Measurements from ENCODE around the gene COA7. TPM values are rescaled to one million over a fixed set of nuclear protein-coding genes. Genes with fewer than 3 reads are reported as not detected.
A peak's percentile ranks its signal among the peaks of the same experiment; 100 is the strongest.

Gene COA7
- total RNA-seq, 4 donors from 2014 or later, result 5.7 to 14.8 (median 12.7) TPM

DNA sequence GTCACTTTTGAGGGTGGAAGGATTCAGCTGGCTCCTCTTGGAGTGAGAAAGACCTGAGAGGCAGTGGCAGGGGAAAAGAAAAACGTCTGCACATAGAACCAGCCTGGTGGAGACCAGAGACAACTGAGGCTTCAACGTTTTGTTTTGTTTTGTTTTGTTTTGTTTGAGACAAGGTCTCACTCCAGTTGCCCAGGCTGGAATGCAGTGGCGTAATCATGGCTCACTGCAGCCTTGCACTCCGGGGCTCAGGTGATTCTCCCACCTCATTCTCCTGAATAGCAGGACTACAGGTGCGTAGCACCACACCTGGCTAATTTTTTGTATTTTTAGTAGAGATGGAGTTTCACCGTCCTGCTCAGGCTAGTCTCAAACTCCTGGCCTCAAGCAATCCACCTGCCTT lies 52.9 kb downstream of the COA7 start:
- H3K27ac ChIP-seq, result no peak overlapping the region
- H3K36me3 ChIP-seq, result no peaks in the 10 kb centered on the region
- 76% methylated on average over 6 of the region's 6 CpGs for WGBS
- DNase-seq (ENCODE audit: low spot score in 2 of 2), result peak in 1 of 2 donors; percentile 72
- H3K4me1 ChIP-seq, result no peaks in the 10 kb centered on the region
- no peak for TF ChIP-seq EP300 (IDR thresholded peaks at IDR 0.05)
- no peak for TF ChIP-seq POLR2A (IDR thresholded peaks at IDR 0.05)
- TF ChIP-seq CTCF (IDR thresholded peaks at IDR 0.05), result no peak
- no peak for TF ChIP-seq POLR2AphosphoS5 (IDR thresholded peaks at IDR 0.05)
- no peaks in the 10 kb centered on the region for H3K9me3 ChIP-seq
- H3K27me3 ChIP-seq, result no peaks in the 10 kb centered on the region
- no peak overlapping the region for H3K4me3 ChIP-seq

GRCh38 chr1:52641307-52641706 lies 56.8 kb downstream of the COA7 start:
- no peak for TF ChIP-seq CTCF (IDR thresholded peaks at IDR 0.05)
- TF ChIP-seq POLR2A (IDR thresholded peaks at IDR 0.05), result no peak
- TF ChIP-seq POLR2AphosphoS5 (IDR thresholded peaks at IDR 0.05), result no peak
- no peak for TF ChIP-seq EP300 (IDR thresholded peaks at IDR 0.05)
- 89% methylated on average over 4 of the region's 4 CpGs for WGBS
- Histone ChIP-seq H3K27me3 (no peaks in the 10 kb centered on the region), H3K9me3 (no peaks in the 10 kb centered on the region), H3K36me3 (no peaks in the 10 kb centered on the region), H3K27ac (no peak overlapping the region), H3K4me1 (no peaks in the 10 kb centered on the region), H3K4me3 (no peak overlapping the region)
- DNase-seq (ENCODE audit: low spot score in 2 of 2), result peak in 1 of 2 donors; percentile 54

DNA sequence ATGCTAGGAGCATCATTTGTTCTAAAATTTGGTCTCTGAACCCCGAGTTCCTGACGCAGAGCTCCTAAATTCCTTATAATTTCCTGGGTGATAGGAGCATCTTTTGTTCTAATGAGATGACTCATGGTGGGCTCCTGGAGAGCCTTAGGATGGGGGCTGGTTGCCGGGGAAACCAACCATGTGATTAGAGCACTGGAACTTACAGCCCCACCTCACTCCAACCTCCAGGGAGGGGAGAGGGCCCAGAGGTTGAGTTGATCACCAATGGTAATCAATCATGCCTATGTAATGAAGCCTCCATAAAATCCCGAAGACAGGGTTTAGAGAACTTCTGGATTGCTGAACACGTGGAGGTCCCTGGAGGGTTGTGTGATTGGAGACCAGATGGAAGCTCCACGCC lies 57.5 kb downstream of the COA7 start:
- 91% methylated on average over 6 of the region's 6 CpGs for WGBS
- Histone ChIP-seq H3K27me3 (no peaks in the 10 kb centered on the region), H3K4me3 (no peak overlapping the region), H3K4me1 (no peaks in the 10 kb centered on the region), H3K27ac (no peak overlapping the region), H3K9me3 (no peaks in the 10 kb centered on the region), H3K36me3 (no peaks in the 10 kb centered on the region)
- no peak for TF ChIP-seq POLR2A (IDR thresholded peaks at IDR 0.05)
- no peak for TF ChIP-seq POLR2AphosphoS5 (IDR thresholded peaks at IDR 0.05)
- no peak for TF ChIP-seq EP300 (IDR thresholded peaks at IDR 0.05)
- TF ChIP-seq CTCF (IDR thresholded peaks at IDR 0.05), result no peak
- DNase-seq (ENCODE audit: low spot score in 2 of 2), result peak in 1 of 2 donors; percentile 29

DNA sequence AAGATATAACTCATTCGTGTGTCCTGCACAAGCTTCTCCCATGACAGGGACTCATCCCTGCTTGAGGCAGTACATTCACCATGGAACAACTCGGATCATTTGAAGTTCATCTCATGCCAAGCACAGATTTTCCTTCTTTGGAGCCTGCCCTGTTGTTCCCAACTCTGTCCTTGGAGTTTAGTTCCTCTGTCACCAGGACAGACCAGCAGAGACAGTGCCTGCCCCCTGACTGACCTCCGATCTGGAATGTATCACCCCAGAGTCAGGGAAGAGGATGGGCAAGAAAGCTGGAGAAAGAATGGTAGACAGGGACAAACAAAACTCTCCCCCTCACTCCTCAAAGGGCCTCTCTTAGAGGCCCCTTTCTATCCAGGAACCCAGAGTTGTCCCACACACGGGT lies 60.2 kb downstream of the COA7 start:
- DNase-seq (ENCODE audit: low spot score in 2 of 2), result peak in 1 of 2 donors; percentile 1
- Histone ChIP-seq H3K4me1 (peaks cover 6% of the 10 kb centered on the region), H3K27ac (no peak overlapping the region), H3K36me3 (no peaks in the 10 kb centered on the region), H3K9me3 (no peaks in the 10 kb centered on the region), H3K4me3 (no peak overlapping the region), H3K27me3 (peaks cover 17% of the 10 kb centered on the region)
- TF ChIP-seq POLR2A (IDR thresholded peaks at IDR 0.05) (no peak), POLR2AphosphoS5 (IDR thresholded peaks at IDR 0.05) (no peak)
- WGBS, result 71% methylated on average over 4 of the region's 4 CpGs

GRCh38 chr1:52636721-52637695 lies 61.1 kb downstream of the COA7 start:
- 68% methylated on average over 11 of the region's 11 CpGs for WGBS
- DNase-seq (ENCODE audit: low spot score in 2 of 2), result no peak
- no peaks in the 10 kb centered on the region for H3K9me3 ChIP-seq
- no peak overlapping the region for H3K4me3 ChIP-seq
- H3K27ac ChIP-seq, result no peak overlapping the region
- H3K36me3 ChIP-seq, result no peaks in the 10 kb centered on the region
- H3K27me3 ChIP-seq, result peaks cover 26% of the 10 kb centered on the region
- TF ChIP-seq POLR2A (IDR thresholded peaks at IDR 0.05), result no peak
- no peak for TF ChIP-seq POLR2AphosphoS5 (IDR thresholded peaks at IDR 0.05)
- TF ChIP-seq EP300 (IDR thresholded peaks at IDR 0.05), result no peak
- no peak for TF ChIP-seq CTCF (IDR thresholded peaks at IDR 0.05)
- peaks cover 10% of the 10 kb centered on the region for H3K4me1 ChIP-seq

Data from suprapubic skin (tissue), 4 donors.